K562 (cell line): Measurements from ENCODE around the gene UBE2D3. TPM values are rescaled to one million over a fixed set of nuclear protein-coding genes. Genes with fewer than 3 reads are reported as not detected.
A peak's percentile ranks its signal among the peaks of the same experiment; 100 is the strongest.

ENCODE experiments used
- ATAC-seq: fragments of 200-7000 bp; cut with Tn5 transposase; 3 replicates; pipeline ENCODE4 v1.9.1; 2020; ENCODE audit warnings: moderate library complexity
- BruUV-seq: library from RNA; stranded (reverse); fragments of 400-500 nt; replicated peaks from 2 replicates; lab custom pipeline; 2021; lab: Mats Ljungman, UMichigan
- CTCF ChIA-PET: fragments of 300-600 bp; formaldehyde crosslinking; extraction: SDS; loops from one replicate; lab custom pipeline; 2021; ENCODE audit warnings: low intra/inter-chr PET ratio; lab: Yijun Ruan, JAX
- POLR2A ChIA-PET: fragments of 300-600, 350-650 bp; sonication (Branson Sonifier 250); formaldehyde crosslinking; extraction: SDS; loops from one replicate; lab custom pipeline; 2021; ENCODE audit warnings: antibody characterized with exemption, inconsistent platforms; lab: Yijun Ruan, JAX
- DNase-seq, 4 experiments: peaks; one replicate each; pipeline versions ENCODE4 v3.0.0 to v3.0.0-alpha.2; 2011 to 2018; ENCODE audit warnings: low spot score in 3 of 4, mixed read lengths in 3 of 4; ENCODE audit errors: extremely low read depth in 1 of 4
- FAIRE-seq: peaks from 2 replicates; lab custom pipeline; 2011; peaks lifted over from hg19 to GRCh38; lab: Jason Lieb, UNC
- H2AFZ ChIP-seq: 2 replicates; pipeline ENCODE4 v1.6.0; 2011; ENCODE audit warnings: low read depth, low read length, control low read depth, inconsistent platforms
- H3K27ac ChIP-seq: fragments of 200-600 bp; 3 replicates; pipeline ENCODE4 v1.8.0; 2011; ENCODE audit warnings: low read depth, mild to moderate bottlenecking, control low read depth, inconsistent platforms, low read length, moderate library complexity, mixed read lengths; ENCODE audit errors: extremely low read depth
- H3K27me3 ChIP-seq, 2 experiments: fragments of 300-600 bp in 1 of 2; 2 replicates in 1 of 2; 3 replicates in 1 of 2; pipeline versions ENCODE4 v1.6.0 to v1.8.0; 2011; ENCODE audit warnings: inconsistent platforms in 2 of 2, low read length in 2 of 2, mild to moderate bottlenecking in 1 of 2, mixed read lengths in 1 of 2, moderate library complexity in 1 of 2; ENCODE audit not compliant: control insufficient read depth in 2 of 2, insufficient read depth in 2 of 2
- H3K36me3 ChIP-seq: fragments of 300-600 bp; 3 replicates; pipeline ENCODE4 v1.8.0; 2011; ENCODE audit warnings: mild to moderate bottlenecking, low read length, inconsistent platforms; ENCODE audit not compliant: control insufficient read depth, insufficient read depth
- H3K4me1 ChIP-seq, 2 experiments: fragments of 200-600 bp in 1 of 2; replicated peaks in 1 of 2; 2 replicates in 1 of 2; 3 replicates in 1 of 2; pipeline versions ENCODE4 v1.5.1 to v1.8.0; 2011; ENCODE audit warnings: inconsistent platforms in 2 of 2, low read length in 2 of 2, mild to moderate bottlenecking in 1 of 2, mixed read lengths in 1 of 2, moderate library complexity in 1 of 2; ENCODE audit not compliant: control insufficient read depth in 2 of 2, insufficient read depth in 2 of 2
- H3K4me2 ChIP-seq: 2 replicates; pipeline ENCODE4 v1.6.1; 2011; ENCODE audit warnings: low read length, control low read depth, inconsistent platforms, mixed read lengths; ENCODE audit not compliant: insufficient read depth
- H3K4me3 ChIP-seq: fragments of 200-600 bp; sonication (generic), shearing (Covaris generic); 2 replicates; pipeline ENCODE4 v1.5.1; 2016; ENCODE audit warnings: control low read depth, inconsistent platforms
- H3K79me2 ChIP-seq: fragments of 200-600 bp; 3 replicates; pipeline ENCODE4 v1.8.0; 2011; ENCODE audit warnings: low read length, inconsistent platforms; ENCODE audit not compliant: control insufficient read depth, insufficient read depth
- H3K9ac ChIP-seq, 2 experiments: 2 replicates each; pipeline versions ENCODE4 v1.6.0 to v1.6.1; 2011; ENCODE audit warnings: low read depth in 2 of 2, low read length in 2 of 2, control low read depth in 1 of 2, inconsistent platforms in 1 of 2, mild to moderate bottlenecking in 1 of 2, mixed read lengths in 1 of 2; ENCODE audit not compliant: insufficient read depth in 1 of 2
- H3K9me1 ChIP-seq: one replicate; pipeline ENCODE4 v1.6.0; 2011; ENCODE audit warnings: inconsistent platforms, mild to moderate bottlenecking, low read length, moderate library complexity; ENCODE audit not compliant: control insufficient read depth, insufficient read depth
- H3K9me3 ChIP-seq: replicated peaks from 2 replicates; pipeline ENCODE4 v1.5.1; 2011; ENCODE audit warnings: low read depth, low read length, inconsistent platforms; ENCODE audit not compliant: control insufficient read depth, insufficient read depth
- H4K20me1 ChIP-seq: replicated peaks from 2 replicates; pipeline ENCODE4 v1.6.1; 2011; ENCODE audit warnings: low read length, inconsistent platforms, mixed read lengths; ENCODE audit not compliant: control insufficient read depth, insufficient read depth
- CBFA2T3 ChIP-seq: fragments of 450-650 bp; IDR thresholded peaks from 2 replicates; pipeline ENCODE4 v1.6.1; 2017
- EP300 ChIP-seq: IDR thresholded peaks from 2 replicates; pipeline ENCODE4 v1.6.1; 2012; ENCODE audit warnings: low read length, improper control_type of control experiment
- FOSL1 ChIP-seq: fragments of 200-800 bp; sonication (Bioruptor generic); conservative IDR thresholded peaks from 2 replicates; pipeline ENCODE4 v1.6.1; 2016; ENCODE audit warnings: missing genetic modification characterization, missing compliant biosample characterization
- HNRNPUL1 ChIP-seq: fragments of 200-400 bp; formaldehyde crosslinking; IDR thresholded peaks from 2 replicates; pipeline ENCODE4 v1.6.1; 2017; ENCODE audit warnings: low read length
- IRF1 ChIP-seq: sonication (generic); formaldehyde crosslinking; IDR thresholded peaks from 2 replicates; pipeline ENCODE4 v1.8.0; 2022; ENCODE audit warnings: missing genetic modification reagents, mild to moderate bottlenecking, borderline replicate concordance
- IRF9 ChIP-seq: fragments of 450-650 bp; IDR thresholded peaks from 2 replicates; pipeline ENCODE4 v1.6.1; 2016; ENCODE audit warnings: missing biosample characterization, missing genetic modification characterization
- POLR2A ChIP-seq: fragments of 450-650 bp; conservative IDR thresholded peaks from 2 replicates; pipeline ENCODE4 v1.6.1; 2016
- RHOXF2B ChIP-seq: fragments of 250-450 bp; sonication (Bioruptor Pico); conservative IDR thresholded peaks from 2 replicates; pipeline ENCODE4 v1.5.1; 2021
- RNF219 ChIP-seq: fragments of 250-450 bp; sonication (Bioruptor Pico); IDR thresholded peaks from 2 replicates; pipeline ENCODE4 v1.5.0; 2022; ENCODE audit warnings: mild to moderate bottlenecking
- SRSF9 ChIP-seq: fragments of 200-400 bp; formaldehyde crosslinking; IDR thresholded peaks from 2 replicates; pipeline ENCODE4 v1.6.1; 2017; ENCODE audit warnings: low read depth, low read length, borderline replicate concordance
- TCF7L2 ChIP-seq: fragments of 150-350 bp; IDR thresholded peaks from 2 replicates; pipeline ENCODE4 v1.6.1; 2016; ENCODE audit warnings: low read depth, mild to moderate bottlenecking, low read length, moderate library complexity
- ZNF253 ChIP-seq: fragments of 250-450 bp; sonication (Bioruptor Pico); conservative IDR thresholded peaks from 2 replicates; pipeline ENCODE4 v1.6.1; 2021; ENCODE audit warnings: mild to moderate bottlenecking
- WGBS: fragments of 100-300 bp; shearing (Covaris generic); methylation state at CpG from one replicate; pipeline ENCODE4 v1.1.6; 2016; ENCODE audit warnings: low coverage, mixed read lengths; ENCODE audit not compliant: insufficient coverage; ENCODE audit errors: missing lambda C conversion rate; 5-methylcytosine and 5-hydroxymethylcytosine counted together
- in situ Hi-C: fragments of 300-500 bp; cut with MboI; formaldehyde crosslinking; loops from 4 replicates; pipeline ENCODE4 v1.15.0; 2018; ENCODE audit warnings: inconsistent platforms, mixed read lengths
- intact Hi-C: fragments of 100-400 bp; cut with micrococcal nuclease; formaldehyde crosslinking; loops from 2 replicates; pipeline ENCODE4 v1.14.2; 2022
- polyA plus RNA-seq, 8 experiments: library from polyadenylated mRNA; depleted of rRNA in 4 of 8; stranded (reverse) in 5 of 8; unstranded in 3 of 8; fragments of >200 nt; fragmentation: Nextera tagmentation in 2 of 8; fragmentation: Illumina TruSeq in 1 of 8; extraction: Ambion mirVana in 2 of 8; extraction: Trizol in 1 of 8; gene quantifications; 2 replicates each; pipeline versions ENCODE4 v1.2.1 to v1.2.3, GENCODE V29; 2011 to 2014; ENCODE audit warnings: inconsistent platforms in 1 of 8, missing spikeins in 1 of 8
- total RNA-seq, 7 experiments: library from RNA; depleted of rRNA in 6 of 7; stranded (reverse); fragments of >200 nt in 6 of 7; fragmentation: Illumina TruSeq in 2 of 7; extraction: Trizol in 2 of 7; gene quantifications; 2 replicates each; pipeline versions ENCODE4 v1.2.1 to v1.2.3, GENCODE V29; 2011 to 2021; ENCODE audit warnings: low replicate concordance in 1 of 7
- TF ChIP-seq, protein P1 (sequence below): fragments of 450-650 bp; IDR thresholded peaks from 2 replicates; pipeline ENCODE4 v1.7.0; 2016; ENCODE audit warnings: borderline replicate concordance
- TF ChIP-seq, protein P2 (sequence below): sonication (generic); IDR thresholded peaks from 2 replicates; pipeline ENCODE4 v1.6.1; 2016

UBE2D3 gene
- total and polyA plus RNA-seq, 9 of the 15 experiments (the other 6 are each of a cell fraction or from before 2014, with no cell fraction given): 191 to 618 (median 292) TPM

DNA sequence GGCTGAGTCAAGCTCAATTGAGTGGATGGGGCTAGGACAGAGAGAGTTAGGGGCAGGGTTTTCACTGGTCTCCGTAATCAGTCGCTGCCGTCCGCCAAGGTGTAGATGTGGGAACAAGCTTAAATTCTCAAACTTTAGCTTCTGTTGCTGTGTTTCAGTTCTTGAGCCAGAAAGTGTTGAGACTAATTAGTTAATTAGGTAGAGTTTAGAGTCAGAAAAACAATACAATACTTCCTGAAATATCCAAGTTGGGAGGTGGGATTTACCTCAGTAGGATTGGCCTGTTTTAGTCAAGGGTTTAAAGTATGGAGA is 1.1 kb upstream of the UBE2D3 start (continued):
- TF ChIP-seq EP300 (no peak), CBFA2T3 (peak; percentile 2; the same call in 1 of the 2 replicates), FOSL1 (tag) (0 out of 2 replicates have a peak, but pooled peaks have one; percentile 5)
- TF ChIP-seq, protein P1, sequence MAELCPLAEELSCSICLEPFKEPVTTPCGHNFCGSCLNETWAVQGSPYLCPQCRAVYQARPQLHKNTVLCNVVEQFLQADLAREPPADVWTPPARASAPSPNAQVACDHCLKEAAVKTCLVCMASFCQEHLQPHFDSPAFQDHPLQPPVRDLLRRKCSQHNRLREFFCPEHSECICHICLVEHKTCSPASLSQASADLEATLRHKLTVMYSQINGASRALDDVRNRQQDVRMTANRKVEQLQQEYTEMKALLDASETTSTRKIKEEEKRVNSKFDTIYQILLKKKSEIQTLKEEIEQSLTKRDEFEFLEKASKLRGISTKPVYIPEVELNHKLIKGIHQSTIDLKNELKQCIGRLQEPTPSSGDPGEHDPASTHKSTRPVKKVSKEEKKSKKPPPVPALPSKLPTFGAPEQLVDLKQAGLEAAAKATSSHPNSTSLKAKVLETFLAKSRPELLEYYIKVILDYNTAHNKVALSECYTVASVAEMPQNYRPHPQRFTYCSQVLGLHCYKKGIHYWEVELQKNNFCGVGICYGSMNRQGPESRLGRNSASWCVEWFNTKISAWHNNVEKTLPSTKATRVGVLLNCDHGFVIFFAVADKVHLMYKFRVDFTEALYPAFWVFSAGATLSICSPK: no peak
- TF ChIP-seq, protein P2, sequence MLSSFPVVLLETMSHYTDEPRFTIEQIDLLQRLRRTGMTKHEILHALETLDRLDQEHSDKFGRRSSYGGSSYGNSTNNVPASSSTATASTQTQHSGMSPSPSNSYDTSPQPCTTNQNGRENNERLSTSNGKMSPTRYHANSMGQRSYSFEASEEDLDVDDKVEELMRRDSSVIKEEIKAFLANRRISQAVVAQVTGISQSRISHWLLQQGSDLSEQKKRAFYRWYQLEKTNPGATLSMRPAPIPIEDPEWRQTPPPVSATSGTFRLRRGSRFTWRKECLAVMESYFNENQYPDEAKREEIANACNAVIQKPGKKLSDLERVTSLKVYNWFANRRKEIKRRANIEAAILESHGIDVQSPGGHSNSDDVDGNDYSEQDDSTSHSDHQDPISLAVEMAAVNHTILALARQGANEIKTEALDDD: peak; percentile 81

DNA sequence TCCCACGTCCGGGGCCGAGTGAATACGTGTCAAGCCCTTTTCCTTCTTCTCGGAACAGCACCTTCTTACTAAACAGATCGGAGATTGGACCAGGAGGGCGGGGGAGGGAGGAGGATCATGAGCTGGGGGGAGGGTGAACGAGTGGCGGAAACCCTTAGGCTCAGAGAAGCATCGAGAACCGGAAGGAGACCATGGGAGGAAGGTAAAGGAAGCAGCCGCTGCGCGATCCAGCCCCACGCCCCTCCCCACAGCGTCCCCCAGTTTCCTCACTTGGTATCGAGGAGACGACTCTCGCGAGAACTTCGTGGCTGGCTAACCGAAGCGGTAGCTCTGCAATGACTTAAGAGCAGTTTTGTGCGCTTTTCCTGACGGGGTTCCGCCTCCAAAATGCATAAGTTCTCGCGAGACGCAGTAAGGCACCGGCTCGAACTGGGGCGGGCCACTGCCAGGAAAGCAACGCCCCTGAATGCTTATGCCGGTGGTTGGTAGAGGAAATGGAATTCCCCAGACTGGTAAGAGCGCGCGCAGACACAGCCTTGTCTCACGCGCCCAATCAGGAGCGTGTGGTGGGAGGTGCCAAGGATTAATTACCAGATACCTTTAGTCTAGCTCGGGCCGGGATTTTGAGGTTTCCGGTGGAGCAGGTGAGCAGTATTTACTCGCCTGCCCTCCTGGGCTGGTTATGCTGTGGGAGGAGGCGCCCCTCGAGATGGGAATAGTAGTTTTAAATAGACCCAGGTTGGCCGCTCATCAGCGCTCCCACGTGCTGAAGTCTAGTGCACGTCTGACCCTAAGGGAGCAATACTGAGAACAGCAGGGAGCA is 534 bp upstream of the UBE2D3 start:
- H3K27me3 ChIP-seq: no peaks in the 10 kb centered on the region
- H4K20me1 ChIP-seq: peaks cover 25% of the 10 kb centered on the region
- peak overlapping the region; percentile 95 for H3K4me2 ChIP-seq
- peak overlapping the region; percentile 91 for H2AFZ ChIP-seq
- no TSS peak for BruUV-seq
- DNase-seq (peak; percentile 78 to 99 (median 82)), ATAC-seq (peak; percentile 77), FAIRE-seq (peak; percentile 96)
- peaks cover 89% of the 10 kb centered on the region for H3K79me2 ChIP-seq
- WGBS: under 1% methylated on average over 37 of the region's 50 CpGs
- H3K4me1 ChIP-seq: peaks cover 6 to 12% of the 10 kb centered on the region in 2 experiments
- ChIA-PET POLR2A (interaction anchor here (0.7 to 5.0 kb wide), 27 partner anchors 10 to 250 kb away, joined by 3 to 48 read pairs (median 4); partner anchors contain the start of genes CISD2 and MANBA), CTCF (no interaction called here)
- H3K9ac ChIP-seq: peak overlapping the region; percentile 99
- H3K27ac ChIP-seq: peak overlapping the region; percentile 99
- peaks cover 38% of the 10 kb centered on the region for H3K36me3 ChIP-seq
- no peaks in the 10 kb centered on the region for H3K9me3 ChIP-seq
- peak overlapping the region; percentile 97 for H3K4me3 ChIP-seq
- intact Hi-C loops (loop anchor here (1.0 to 5.0 kb wide), 8 partner anchors 41 to 326 kb away; partner anchors contain the start of genes BDH2, MANBA, NFKB1 and SLC9B2), in situ Hi-C loops (no loop called here)
- no peaks in the 10 kb centered on the region for H3K9me1 ChIP-seq
- TF ChIP-seq RHOXF2B (CRISPR knock-in tag) (no peak), HNRNPUL1 (no peak), SRSF9 (no peak), ZNF253 (no peak), IRF9 (no peak), TCF7L2 (0 out of 2 replicates have a peak, but pooled peaks have one; percentile 54), RNF219 (no peak), IRF1 (no peak), POLR2A (peak; percentile 71)
